Activated CD8-positive, alpha-beta memory T cell treated with anti-CD3 and anti-CD28 coated beads for 48 hours (primary cell): ENCODE results near the gene RNU5D-1.

Source experiments
- DNase-seq, 3 experiments: peaks; one replicate each; pipeline ENCODE4 v3.0.0-alpha.2; 2020; ENCODE audit warnings: low read depth in 2 of 3, low spot score in 2 of 3

Gene RNU5D-1

GRCh38 chr1:44733784-44734183, 2.8 kb upstream of the RNU5D-1 start:
- no peak for DNase-seq

GRCh38 chr1:44733365-44733764, 2.4 kb upstream of the RNU5D-1 start:
- no peak for DNase-seq

- DNase-seq = no peak
These were observed 5.8 kb downstream of the RNU5D-1 start for GRCh38 chr1:44724955-44725698.

GRCh38 chr1:44724296-44724954, 6.5 kb downstream of the RNU5D-1 start:
- no peak for DNase-seq

- DNase-seq = no peak
These were observed 7.3 kb downstream of the RNU5D-1 start for GRCh38 chr1:44723496-44724295.

GRCh38 chr1:44723064-44723463, 7.9 kb downstream of the RNU5D-1 start:
- no peak for DNase-seq

- DNase-seq = peak in 1 of 3 experiments; percentile 77
These were observed 9.2 kb downstream of the RNU5D-1 start for GRCh38 chr1:44721485-44722361.

GRCh38 chr1:44720281-44720680, 10.7 kb downstream of the RNU5D-1 start:
- no peak for DNase-seq

GRCh38 chr1:44719318-44719717, 11.7 kb downstream of the RNU5D-1 start:
- DNase-seq = no peak

- DNase-seq = no peak
These were observed 12.9 kb downstream of the RNU5D-1 start for GRCh38 chr1:44718091-44718490.

- DNase-seq = no peak
These were observed 13.3 kb downstream of the RNU5D-1 start for GRCh38 chr1:44717653-44718052.

GRCh38 chr1:44717156-44717555, 13.8 kb downstream of the RNU5D-1 start:
- no peak for DNase-seq

- DNase-seq = no peak
These were observed 15.9 kb downstream of the RNU5D-1 start for GRCh38 chr1:44714944-44715571.

GRCh38 chr1:44714532-44714931, 16.4 kb downstream of the RNU5D-1 start:
- no peak for DNase-seq

- no peak for DNase-seq
These were observed 17.6 kb downstream of the RNU5D-1 start for GRCh38 chr1:44713321-44713781.

- DNase-seq = no peak
These were observed 22.8 kb downstream of the RNU5D-1 start for GRCh38 chr1:44707959-44708831.

- DNase-seq = no peak
These were observed 23.7 kb downstream of the RNU5D-1 start for GRCh38 chr1:44707112-44707881.

- no peak for DNase-seq
These were observed 25.0 kb downstream of the RNU5D-1 start for GRCh38 chr1:44705938-44706337.

GRCh38 chr1:44705470-44705869, 25.5 kb downstream of the RNU5D-1 start:
- no peak for DNase-seq
